IMR-90 (cell line): Measurements from ENCODE around the gene UBN1.
A peak's percentile ranks its signal among the peaks of the same experiment; 100 is the strongest.

Source experiments
- CHD1 ChIP-seq: IDR thresholded peaks from 2 replicates; pipeline ENCODE4 v1.6.1; 2012; ENCODE audit warnings: low read depth, low read length, improper control_type of control experiment
- CTCF ChIP-seq: conservative IDR thresholded peaks from 2 replicates; pipeline ENCODE4 v1.5.1; 2012; ENCODE audit warnings: mild to moderate bottlenecking, low read depth, low read length, improper control_type of control experiment
- FOS ChIP-seq: fragments of 150-350 bp; IDR thresholded peaks from 2 replicates; pipeline ENCODE4 v1.6.1; 2016; ENCODE audit warnings: low read depth, low read length
- MAFK ChIP-seq: IDR thresholded peaks from 2 replicates; pipeline ENCODE4 v1.6.1; 2012; ENCODE audit warnings: low read depth, low read length, improper control_type of control experiment
- MXI1 ChIP-seq: IDR thresholded peaks from 2 replicates; pipeline ENCODE4 v1.6.1; 2012; ENCODE audit warnings: low read depth, mild to moderate bottlenecking, low read length, moderate library complexity, borderline replicate concordance
- POLR2A ChIP-seq: IDR thresholded peaks from 2 replicates; pipeline ENCODE4 v1.6.1; 2012; ENCODE audit warnings: mild to moderate bottlenecking, low read depth, low read length
- RCOR1 ChIP-seq: IDR thresholded peaks from 2 replicates; pipeline ENCODE4 v1.6.1; 2012; ENCODE audit warnings: mild to moderate bottlenecking, low read length, improper control_type of control experiment; ENCODE audit not compliant: insufficient replicate concordance
- USF2 ChIP-seq: fragments of 150-350 bp; IDR thresholded peaks from 2 replicates; pipeline ENCODE4 v1.6.1; 2017; ENCODE audit warnings: mild to moderate bottlenecking, antibody characterized with exemption, low read length, low read depth

DNA sequence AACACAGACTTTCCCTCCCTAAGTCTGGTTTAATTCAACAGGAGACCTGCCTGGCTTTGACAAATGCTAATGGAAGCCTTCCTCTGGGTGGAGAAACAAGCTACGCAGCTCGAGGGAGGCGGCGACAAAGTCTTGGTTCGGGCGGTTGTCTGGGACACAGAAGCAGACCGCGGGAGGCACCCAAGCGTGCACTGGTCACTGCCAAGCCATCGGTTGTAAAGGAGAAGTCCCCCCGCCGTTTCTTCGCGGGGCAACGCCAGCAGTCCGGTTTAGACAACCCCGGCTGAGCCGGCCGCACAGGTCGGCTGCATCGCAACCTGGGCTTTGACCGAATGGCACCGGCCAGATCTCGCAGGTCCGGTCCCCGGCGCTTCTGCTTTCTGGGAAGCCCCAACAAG lies 779 bp upstream of the UBN1 start:
- TF ChIP-seq POLR2A (peak; percentile 75; the same call in 1 of the 2 replicates), MXI1 (peak; percentile 55; the same call in 1 of the 2 replicates), CTCF (no peak), RCOR1 (no peak), CHD1 (no peak), FOS (no peak), USF2 (no peak), MAFK (no peak)
